GM12878 (cell line): Measurements from ENCODE around the gene TMEM132D.

Experiments
- CTCF ChIP-seq, 3 experiments: IDR thresholded peaks in 2 of 3; conservative IDR thresholded peaks in 1 of 3; 2 replicates each; pipeline ENCODE4 v1.5.1; 2011; ENCODE audit warnings: low read depth in 3 of 3, low read length in 3 of 3, mild to moderate bottlenecking in 3 of 3, control low read depth in 2 of 3, moderate library complexity in 2 of 3, inconsistent platforms in 1 of 3, mixed read lengths in 1 of 3; ENCODE audit not compliant: control insufficient read depth in 2 of 3, insufficient read depth in 1 of 3; ENCODE audit errors: extremely low read depth in 1 of 3
- ESRRA ChIP-seq: IDR thresholded peaks from 2 replicates; pipeline ENCODE4 v1.6.1; 2012; ENCODE audit warnings: mild to moderate bottlenecking, low read length, improper control_type of control experiment
- NFIC ChIP-seq: IDR thresholded peaks from 2 replicates; pipeline ENCODE4 v1.6.1; 2012; ENCODE audit warnings: low read depth, mild to moderate bottlenecking, inconsistent platforms, low read length, moderate library complexity
- USF2 ChIP-seq: IDR thresholded peaks from 2 replicates; pipeline ENCODE4 v1.6.1; 2011; ENCODE audit warnings: low read depth, low read length, improper control_type of control experiment, borderline replicate concordance
- ZZZ3 ChIP-seq: IDR thresholded peaks from 2 replicates; pipeline ENCODE4 v1.6.1; 2011; ENCODE audit warnings: low read depth; ENCODE audit not compliant: control insufficient read depth, insufficient read length

- TF ChIP-seq USF2 (no peak), CTCF (IDR thresholded peaks at IDR 0.05 in 2 of 3, conservative IDR thresholded peaks at IDR 0.05 in 1 of 3; ENCODE audit: control insufficient read depth in 2 of 3, extremely low read depth in 1 of 3, insufficient read depth in 1 of 3, low read depth in 3 of 3, low read length in 3 of 3) (no peak), ESRRA (no peak), NFIC (no peak), ZZZ3 (no peak)
Measured at GRCh38 chr12:129765719-129766118, 138.1 kb downstream of the TMEM132D start.
